VCaP (cell line): ENCODE data around the gene NAXD.
"Not testable (repeated sequence)": the region's sequence is repeated elsewhere in the genome, so short reads cannot be mapped to it uniquely, and the experiment has no call there.

ENCODE experiments used
- H3K27ac ChIP-seq: fragments of 450-650 bp; 2 replicates; pipeline ENCODE4 v1.5.1; 2017
- TF ChIP-seq, protein P1 (sequence below): fragments of 450-650 bp; conservative IDR thresholded peaks from 2 replicates; pipeline ENCODE4 v1.5.1; 2017; ENCODE audit warnings: mild to moderate bottlenecking, moderate library complexity

The NAXD gene

DNA sequence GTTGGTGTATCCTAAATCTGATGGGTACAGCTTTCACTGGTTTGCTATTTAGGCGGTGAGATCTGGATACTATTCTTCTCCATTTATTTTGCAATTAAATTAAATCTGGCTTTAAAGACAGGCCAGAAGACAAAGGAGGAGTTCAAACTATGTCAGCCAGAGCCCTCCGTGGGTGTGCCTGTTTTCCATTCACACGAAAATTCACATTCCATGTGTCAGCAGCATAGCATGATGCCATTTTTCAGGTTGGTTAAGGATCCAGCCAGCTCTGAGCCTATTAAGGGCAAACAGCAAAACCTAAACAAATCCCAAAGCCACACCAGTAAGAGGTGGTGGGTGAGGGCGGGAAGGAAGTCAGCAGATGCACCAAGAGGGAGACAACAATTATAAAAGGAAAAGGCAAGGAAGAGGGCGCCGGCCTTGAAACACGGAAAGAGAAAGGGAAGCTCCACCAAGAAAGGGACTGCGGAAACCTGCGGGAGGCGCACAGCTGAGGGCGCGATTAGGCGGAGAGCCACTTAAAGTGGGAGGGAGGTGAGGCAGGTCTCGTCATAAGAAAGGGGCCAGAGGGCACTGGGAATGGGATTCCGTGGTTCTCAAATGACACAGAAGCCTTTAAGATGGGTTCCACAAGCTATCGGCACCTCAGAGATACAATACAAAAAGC, 47.6 kb downstream of the NAXD start:
- TF ChIP-seq, protein P1, sequence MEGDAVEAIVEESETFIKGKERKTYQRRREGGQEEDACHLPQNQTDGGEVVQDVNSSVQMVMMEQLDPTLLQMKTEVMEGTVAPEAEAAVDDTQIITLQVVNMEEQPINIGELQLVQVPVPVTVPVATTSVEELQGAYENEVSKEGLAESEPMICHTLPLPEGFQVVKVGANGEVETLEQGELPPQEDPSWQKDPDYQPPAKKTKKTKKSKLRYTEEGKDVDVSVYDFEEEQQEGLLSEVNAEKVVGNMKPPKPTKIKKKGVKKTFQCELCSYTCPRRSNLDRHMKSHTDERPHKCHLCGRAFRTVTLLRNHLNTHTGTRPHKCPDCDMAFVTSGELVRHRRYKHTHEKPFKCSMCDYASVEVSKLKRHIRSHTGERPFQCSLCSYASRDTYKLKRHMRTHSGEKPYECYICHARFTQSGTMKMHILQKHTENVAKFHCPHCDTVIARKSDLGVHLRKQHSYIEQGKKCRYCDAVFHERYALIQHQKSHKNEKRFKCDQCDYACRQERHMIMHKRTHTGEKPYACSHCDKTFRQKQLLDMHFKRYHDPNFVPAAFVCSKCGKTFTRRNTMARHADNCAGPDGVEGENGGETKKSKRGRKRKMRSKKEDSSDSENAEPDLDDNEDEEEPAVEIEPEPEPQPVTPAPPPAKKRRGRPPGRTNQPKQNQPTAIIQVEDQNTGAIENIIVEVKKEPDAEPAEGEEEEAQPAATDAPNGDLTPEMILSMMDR, result no peak
- no peak overlapping the region for H3K27ac ChIP-seq

DNA sequence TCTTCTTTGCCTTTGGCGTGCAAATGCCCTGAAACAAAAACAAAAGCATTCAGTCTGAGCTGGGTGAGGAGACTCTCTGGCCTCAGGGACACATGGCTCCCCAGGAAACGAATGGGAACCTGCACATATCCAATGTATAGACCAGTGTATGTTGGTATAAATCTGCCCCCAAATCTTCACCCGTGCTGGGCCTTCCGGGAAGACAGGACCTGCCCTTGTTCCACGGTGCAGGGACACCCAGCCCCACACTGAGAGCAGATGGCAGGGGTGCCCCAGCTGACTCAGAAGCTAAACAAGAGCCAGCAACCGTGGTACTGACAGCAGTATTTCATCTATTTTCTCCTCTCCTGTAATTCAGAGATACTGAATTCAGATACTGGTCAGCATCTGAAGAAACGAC, 48.1 kb downstream of the NAXD start:
- H3K27ac ChIP-seq, result no peak overlapping the region
- TF ChIP-seq, protein P1, result no peak

DNA sequence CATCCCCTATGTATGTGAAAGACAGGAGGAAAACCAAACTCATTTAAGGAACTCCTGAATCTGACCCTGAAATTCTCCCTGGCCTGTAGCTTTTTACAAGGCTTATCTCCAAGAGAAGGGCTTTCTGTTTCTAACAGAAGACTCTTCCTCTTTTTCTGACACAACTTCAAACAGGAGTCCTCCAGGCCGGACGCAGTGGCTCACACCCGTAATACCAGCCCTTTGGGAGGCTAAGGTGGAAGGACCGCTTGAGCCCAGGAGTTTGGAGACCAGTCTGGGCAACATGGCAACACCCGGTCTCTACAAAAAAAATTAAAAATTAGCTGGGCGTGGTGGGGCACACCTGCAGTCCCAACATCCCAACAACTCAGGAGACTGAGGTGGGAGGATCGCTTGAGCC, 48.7 kb downstream of the NAXD start:
- TF ChIP-seq, protein P1, result no peak
- H3K27ac ChIP-seq, result no peak overlapping the region

- TF ChIP-seq, protein P1, result no peak
- H3K27ac ChIP-seq, result no peak overlapping the region
Observed at GRCh38 chr13:110664673-110665072, 49.3 kb downstream of the NAXD start.

- TF ChIP-seq, protein P1, result no peak
- H3K27ac ChIP-seq, result no peak overlapping the region
Observed at GRCh38 chr13:110665491-110666254, 50.3 kb downstream of the NAXD start.

GRCh38 chr13:110666255-110666533, 50.8 kb downstream of the NAXD start:
- no peak overlapping the region for H3K27ac ChIP-seq
- TF ChIP-seq, protein P1, result no peak

DNA sequence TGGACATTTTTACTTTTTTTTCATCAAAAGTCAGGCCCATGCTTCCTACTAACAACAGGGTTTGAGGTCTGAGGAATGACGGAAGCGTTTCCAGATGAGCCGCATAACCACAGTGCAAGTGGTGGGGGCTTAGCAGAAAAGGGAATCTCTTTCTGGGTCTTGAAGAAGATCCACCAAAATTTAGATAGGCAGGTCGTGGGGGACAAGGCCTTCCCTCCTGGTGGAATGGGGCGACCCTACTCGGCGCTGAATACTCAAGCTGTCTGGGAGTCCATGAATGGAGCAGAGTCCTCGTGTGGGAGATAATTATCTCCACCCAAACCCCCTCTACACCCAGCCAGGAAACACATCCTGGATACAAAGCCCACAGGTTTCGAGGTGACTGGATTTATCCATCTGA, 53.7 kb downstream of the NAXD start:
- TF ChIP-seq, protein P1, result no peak
- no peak overlapping the region for H3K27ac ChIP-seq

DNA sequence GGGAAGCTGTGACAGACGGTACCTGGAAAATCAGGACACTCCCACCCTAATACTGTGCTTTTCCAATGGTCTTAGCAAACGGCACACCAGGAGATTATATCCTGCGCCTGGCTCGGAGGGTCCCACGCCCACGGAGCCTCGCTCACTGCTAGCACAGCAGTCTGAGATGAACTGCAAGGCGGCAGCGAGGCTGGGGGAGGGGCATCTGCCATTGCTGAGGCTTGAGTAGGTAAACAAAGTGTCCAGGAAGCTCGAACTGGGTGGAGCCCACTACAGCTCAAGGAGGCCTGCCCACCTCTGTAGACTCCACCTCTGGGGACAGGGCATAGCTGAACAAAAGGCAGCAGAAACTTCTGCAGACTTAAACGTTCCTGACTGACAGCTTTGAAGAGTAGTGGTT, 54.5 kb downstream of the NAXD start:
- not testable (repeated sequence) for H3K27ac ChIP-seq
